GM12878 (cell line): ENCODE data around the gene FZR1. TPM values are rescaled to one million over a fixed set of nuclear protein-coding genes. Genes with fewer than 3 reads are reported as not detected.

Source experiments
- ATAC-seq: fragments of 200-7000 bp; cut with Tn5 transposase; 3 replicates; pipeline ENCODE4 v1.9.1; 2020; ENCODE audit warnings: mild to moderate bottlenecking, moderate library complexity
- BruUV-seq: library from RNA; stranded (reverse); fragments of 400-500 nt; replicated peaks from 2 replicates; lab custom pipeline; 2021; lab: Mats Ljungman, UMichigan
- CTCF ChIA-PET: fragments of 300-600 bp; sonication (Branson Sonifier 250); formaldehyde crosslinking; extraction: SDS; loops from one replicate; lab custom pipeline; 2021; ENCODE audit warnings: inconsistent platforms; lab: Yijun Ruan, JAX
- POLR2A ChIA-PET: fragments of 350-600 bp; formaldehyde crosslinking; extraction: SDS; loops from one replicate; lab custom pipeline; 2021; ENCODE audit warnings: inconsistent platforms; lab: Charles Lee
- RAD21 ChIA-PET: fragments of 300-600 bp; sonication (Branson Sonifier 250); formaldehyde crosslinking; loops from one replicate; lab custom pipeline; 2023; ENCODE audit warnings: antibody characterized with exemption; ENCODE audit not compliant: unreplicated experiment; lab: Charles Lee
- SMC1A ChIA-PET: fragments of 300-600 bp; sonication (Branson Sonifier 250); formaldehyde crosslinking; loops from one replicate; lab custom pipeline; 2023; ENCODE audit not compliant: unreplicated experiment, uncharacterized antibody; lab: Charles Lee
- DNase-seq: peaks from one replicate; pipeline ENCODE4 v3.0.0-alpha.2; 2011; ENCODE audit warnings: low read depth, low spot score
- FAIRE-seq: peaks from 3 replicates; lab custom pipeline; 2011; peaks lifted over from hg19 to GRCh38; lab: Jason Lieb, UNC
- H2AFZ ChIP-seq: 2 replicates; pipeline ENCODE4 v1.6.0; 2011; ENCODE audit warnings: low read depth, low read length, control low read depth; ENCODE audit not compliant: control insufficient read depth
- H3K27ac ChIP-seq: 2 replicates; pipeline ENCODE4 v1.5.1; 2011; ENCODE audit warnings: control low read depth; ENCODE audit not compliant: control insufficient read depth, insufficient read depth
- H3K27me3 ChIP-seq, 2 experiments: replicated peaks in 1 of 2; 2 replicates each; pipeline versions ENCODE4 v1.6.0 to v1.6.1; 2011; ENCODE audit warnings: low read length in 1 of 2; ENCODE audit not compliant: control insufficient read depth in 2 of 2, insufficient read depth in 2 of 2
- H3K36me3 ChIP-seq, 2 experiments: 2 replicates each; pipeline ENCODE4 v1.5.1; 2011; ENCODE audit warnings: low read length in 1 of 2; ENCODE audit not compliant: control insufficient read depth in 2 of 2, insufficient read depth in 2 of 2
- H3K4me1 ChIP-seq: 2 replicates; pipeline ENCODE4 v1.6.1; 2011; ENCODE audit warnings: mild to moderate bottlenecking, low read length, moderate library complexity, mixed read lengths; ENCODE audit not compliant: control insufficient read depth, insufficient read depth
- H3K4me2 ChIP-seq: 2 replicates; pipeline ENCODE4 v1.6.0; 2011; ENCODE audit warnings: control low read depth; ENCODE audit not compliant: control insufficient read depth, insufficient read depth
- H3K4me3 ChIP-seq: fragments of 200-600 bp; sonication (generic); 2 replicates; pipeline ENCODE4 v1.5.1; 2016
- H3K79me2 ChIP-seq: 2 replicates; pipeline ENCODE4 v1.6.0; 2011; ENCODE audit warnings: low read length; ENCODE audit not compliant: control insufficient read depth, insufficient read depth
- H3K9ac ChIP-seq: 2 replicates; pipeline ENCODE4 v1.8.0; 2011; ENCODE audit warnings: low read length, control low read depth, mixed read lengths; ENCODE audit not compliant: control insufficient read depth, insufficient read depth
- H3K9me3 ChIP-seq: replicated peaks from 3 replicates; pipeline ENCODE4 v1.5.1; 2011; ENCODE audit warnings: mild to moderate bottlenecking, low read length; ENCODE audit not compliant: control insufficient read depth, insufficient read depth
- H4K20me1 ChIP-seq: 2 replicates; pipeline ENCODE4 v1.6.0; 2011; ENCODE audit not compliant: control insufficient read depth, insufficient read depth
- BCL11A ChIP-seq: IDR thresholded peaks from 2 replicates; pipeline ENCODE4 v1.6.1; 2011; ENCODE audit warnings: low read depth, low read length
- E2F4 ChIP-seq: IDR thresholded peaks from 2 replicates; pipeline ENCODE4 v1.6.1; 2012; ENCODE audit warnings: low read depth, low read length, improper control_type of control experiment
- ELK1 ChIP-seq: IDR thresholded peaks from 2 replicates; pipeline ENCODE4 v1.6.1; 2012; ENCODE audit warnings: low read depth, low read length, improper control_type of control experiment
- IKZF2 ChIP-seq, 2 experiments: fragments of 450-650 bp; IDR thresholded peaks; 2 replicates each; pipeline ENCODE4 v1.6.1; 2017; ENCODE audit warnings: mild to moderate bottlenecking in 2 of 2, moderate library complexity in 2 of 2
- IRF4 ChIP-seq: IDR thresholded peaks from 2 replicates; pipeline ENCODE4 v1.6.1; 2011; ENCODE audit warnings: low read depth, low read length
- MEF2B ChIP-seq: fragments of 450-650 bp; IDR thresholded peaks from 2 replicates; pipeline ENCODE4 v1.6.1; 2018; ENCODE audit warnings: mild to moderate bottlenecking, moderate library complexity; ENCODE audit not compliant: partially characterized antibody, poor library complexity, severe bottlenecking
- NBN ChIP-seq: fragments of 450-650 bp; IDR thresholded peaks from 2 replicates; pipeline ENCODE4 v1.6.1; 2016
- NRF1 ChIP-seq: conservative IDR thresholded peaks from 2 replicates; pipeline ENCODE4 v1.6.1; 2011; ENCODE audit warnings: mild to moderate bottlenecking, low read depth, low read length, improper control_type of control experiment
- PBX3 ChIP-seq: IDR thresholded peaks from 2 replicates; pipeline ENCODE4 v1.6.1; 2011; ENCODE audit warnings: mild to moderate bottlenecking, low read depth, low read length, moderate library complexity; ENCODE audit not compliant: insufficient replicate concordance
- RAD51 ChIP-seq: fragments of 450-650 bp; IDR thresholded peaks from 2 replicates; pipeline ENCODE4 v1.6.1; 2016; ENCODE audit warnings: moderate library complexity, mild to moderate bottlenecking, inconsistent platforms
- RB1 ChIP-seq: fragments of 450-650 bp; formaldehyde crosslinking; IDR thresholded peaks from 2 replicates; pipeline ENCODE4 v1.6.1; 2017; ENCODE audit warnings: mild to moderate bottlenecking, borderline replicate concordance
- ZNF384 ChIP-seq: IDR thresholded peaks from 2 replicates; pipeline ENCODE4 v1.6.1; 2012; ENCODE audit warnings: low read depth, mild to moderate bottlenecking, low read length, improper control_type of control experiment, borderline replicate concordance
- ZNF622 ChIP-seq: fragments of 450-650 bp; IDR thresholded peaks from 2 replicates; pipeline ENCODE4 v1.6.1; 2017; ENCODE audit warnings: mild to moderate bottlenecking, inconsistent platforms
- ZNF687 ChIP-seq: fragments of 450-650 bp; IDR thresholded peaks from 2 replicates; pipeline ENCODE4 v1.6.1; 2017; ENCODE audit warnings: mild to moderate bottlenecking, moderate library complexity
- WGBS: methylation state at CpG from one replicate; pipeline ENCODE4 v1.1.6; 2016; ENCODE audit warnings: low lambda C conversion rate; ENCODE audit not compliant: insufficient replicate concordance, insufficient coverage; ENCODE audit errors: missing lambda C conversion rate; 5-methylcytosine and 5-hydroxymethylcytosine counted together
- in situ Hi-C: fragments of 300-500 bp; cut with MboI; formaldehyde crosslinking; loops from 9 replicates; pipeline ENCODE4 v1.14.3; 2018; ENCODE audit warnings: mixed read lengths
- intact Hi-C: fragments of 100-400 bp; cut with micrococcal nuclease; formaldehyde crosslinking; loops from one replicate; pipeline ENCODE4 v1.14.2; 2022; ENCODE audit not compliant: unreplicated experiment
- polyA plus RNA-seq, 11 experiments: library from polyadenylated mRNA; depleted of rRNA in 4 of 11; unstranded in 6 of 11; stranded (reverse) in 5 of 11; fragments of >200 nt; fragmentation: Nextera tagmentation in 4 of 11; fragmentation: Illumina TruSeq in 1 of 11; extraction: Ambion mirVana in 4 of 11; extraction: Trizol in 1 of 11; gene quantifications; 1 replicate in 1 of 11; 2 replicates in 10 of 11; pipeline versions ENCODE4 v1.2.1 to v1.2.3, GENCODE V29; 2011 to 2016; ENCODE audit warnings: inconsistent platforms in 2 of 11, missing spikeins in 2 of 11, low read depth in 1 of 11
- total RNA-seq, 4 experiments: library from RNA; depleted of rRNA in 3 of 4; stranded (reverse); fragments of >200 nt in 3 of 4; fragmentation: Illumina TruSeq in 1 of 4; extraction: Trizol in 1 of 4; gene quantifications; 2 replicates each; pipeline versions ENCODE4 v1.2.1 to v1.2.3, GENCODE V29; 2013 to 2021
- TF ChIP-seq, protein P1 (sequence below): fragments of 450-650 bp; formaldehyde crosslinking; IDR thresholded peaks from 2 replicates; pipeline ENCODE4 v1.4.0; 2022; ENCODE audit warnings: mild to moderate bottlenecking, moderate library complexity

FZR1 gene
- total and polyA plus RNA-seq, 10 of the 15 experiments (the other 5 are each of a cell fraction or from before 2014, with no cell fraction given), result 0.11 to 44.2 (median 29.3) TPM

- ChIA-PET SMC1A (no interaction called here), CTCF (no interaction called here), POLR2A (no interaction called here), RAD21 (no interaction called here)
- in situ Hi-C loops, result no loop called here
- Histone ChIP-seq H3K9ac (no peak overlapping the region), H4K20me1 (no peaks in the 10 kb centered on the region), H3K79me2 (no peaks in the 10 kb centered on the region), H3K36me3 (peaks cover 9 to 29% of the 10 kb centered on the region in 2 experiments), H3K27me3 (no peaks in the 10 kb centered on the region), H3K27ac (no peak overlapping the region), H2AFZ (no peak overlapping the region), H3K9me3 (no peaks in the 10 kb centered on the region), H3K4me2 (no peak overlapping the region), H3K4me1 (no peaks in the 10 kb centered on the region), H3K4me3 (no peak overlapping the region)
- WGBS, result 90% methylated on average over 17 of the region's 17 CpGs
- BruUV-seq, result no TSS peak
- no peak for FAIRE-seq
- DNase-seq, result no peak
- ATAC-seq, result no peak
- intact Hi-C loops, result no loop called here
- TF ChIP-seq NBN (no peak), RAD51 (no peak), MEF2B (no peak), ZNF622 (no peak), BCL11A (no peak), PBX3 (no peak), NRF1 (no peak), E2F4 (no peak), ELK1 (no peak), RB1 (no peak), ZNF687 (no peak), IKZF2 (IDR thresholded peaks at IDR 0.05) (no peak), IRF4 (no peak), ZNF384 (no peak)
- TF ChIP-seq, protein P1, sequence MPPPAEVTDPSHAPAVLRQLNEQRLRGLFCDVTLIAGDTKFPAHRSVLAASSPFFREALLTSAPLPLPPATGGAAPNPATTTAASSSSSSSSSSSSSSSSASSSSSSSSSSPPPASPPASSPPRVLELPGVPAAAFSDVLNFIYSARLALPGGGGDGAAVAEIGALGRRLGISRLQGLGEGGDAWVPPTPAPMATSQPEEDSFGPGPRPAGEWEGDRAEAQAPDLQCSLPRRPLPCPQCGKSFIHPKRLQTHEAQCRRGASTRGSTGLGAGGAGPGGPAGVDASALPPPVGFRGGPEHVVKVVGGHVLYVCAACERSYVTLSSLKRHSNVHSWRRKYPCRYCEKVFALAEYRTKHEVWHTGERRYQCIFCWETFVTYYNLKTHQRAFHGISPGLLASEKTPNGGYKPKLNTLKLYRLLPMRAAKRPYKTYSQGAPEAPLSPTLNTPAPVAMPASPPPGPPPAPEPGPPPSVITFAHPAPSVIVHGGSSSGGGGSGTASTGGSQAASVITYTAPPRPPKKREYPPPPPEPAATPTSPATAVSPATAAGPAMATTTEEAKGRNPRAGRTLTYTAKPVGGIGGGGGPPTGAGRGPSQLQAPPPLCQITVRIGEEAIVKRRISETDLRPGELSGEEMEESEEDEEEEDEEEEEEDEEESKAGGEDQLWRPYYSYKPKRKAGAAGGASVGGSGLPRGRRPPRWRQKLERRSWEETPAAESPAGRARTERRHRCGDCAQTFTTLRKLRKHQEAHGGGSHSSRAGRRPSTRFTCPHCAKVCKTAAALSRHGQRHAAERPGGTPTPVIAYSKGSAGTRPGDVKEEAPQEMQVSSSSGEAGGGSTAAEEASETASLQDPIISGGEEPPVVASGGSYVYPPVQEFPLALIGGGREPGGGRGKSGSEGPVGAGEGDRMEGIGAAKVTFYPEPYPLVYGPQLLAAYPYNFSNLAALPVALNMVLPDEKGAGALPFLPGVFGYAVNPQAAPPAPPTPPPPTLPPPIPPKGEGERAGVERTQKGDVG (CRISPR knock-in tag), result no peak
These were observed 26.9 kb downstream of the FZR1 start for GRCh38 chr19:3533033-3533432.
